Cerebellar cortex (tissue), 1 donor: ENCODE data around the gene NME9.
"Not testable (repeated sequence)": the region's sequence is repeated elsewhere in the genome, so short reads cannot be mapped to it uniquely, and the experiment has no call there.

Experiments
- DNase-seq: peaks from one replicate; pipeline ENCODE4 v3.0.0-alpha.2; 2015; ENCODE audit warnings: low spot score

NME9 gene

DNA sequence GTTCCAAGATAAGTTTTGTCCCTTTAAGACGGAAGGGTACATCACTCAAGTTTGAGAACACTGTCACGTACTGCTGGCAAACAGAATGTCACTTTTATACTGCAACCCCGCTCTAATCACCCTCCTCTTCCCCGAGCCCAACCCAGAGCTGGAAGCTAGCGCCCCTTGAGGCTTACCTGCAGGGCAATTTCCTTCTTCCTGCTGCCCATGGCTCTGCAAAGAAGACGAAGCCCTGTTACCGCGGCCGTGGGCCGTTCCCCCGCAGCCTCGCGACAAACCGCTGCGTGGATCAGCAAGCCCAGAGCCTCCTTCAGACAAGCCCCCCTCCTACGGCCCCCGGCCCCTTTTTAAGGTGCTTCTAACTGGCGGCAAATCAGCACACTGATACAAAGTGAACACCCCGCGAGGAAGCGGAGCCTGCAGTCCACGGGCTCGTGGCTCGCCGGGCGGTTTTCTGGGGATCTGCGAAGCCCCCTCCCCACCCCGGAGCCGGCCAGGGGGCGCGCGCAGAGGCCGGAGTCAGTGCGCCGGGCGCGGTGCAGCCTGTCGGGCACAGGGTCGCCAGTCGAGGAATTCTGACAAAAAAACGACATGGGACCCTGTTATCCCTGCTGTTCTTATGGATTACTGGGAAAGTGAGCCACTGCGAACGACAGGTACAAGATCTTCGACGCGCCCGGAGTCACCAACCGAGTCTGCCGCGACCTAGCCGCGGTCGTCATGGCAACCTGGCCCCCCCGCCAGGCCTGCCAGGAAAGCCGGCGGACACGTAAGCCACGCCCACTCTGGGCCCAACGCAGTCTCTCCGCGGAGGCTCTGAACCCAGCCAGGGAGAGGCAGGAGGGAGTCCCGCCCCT is at the start of gene NME9:
NME9 (minus strand) TSS at position 725 of the 857 bp plus-strand sequence; CDS start at position 209, 516 bp downstream.
- peak; percentile 97 for DNase-seq

DNA sequence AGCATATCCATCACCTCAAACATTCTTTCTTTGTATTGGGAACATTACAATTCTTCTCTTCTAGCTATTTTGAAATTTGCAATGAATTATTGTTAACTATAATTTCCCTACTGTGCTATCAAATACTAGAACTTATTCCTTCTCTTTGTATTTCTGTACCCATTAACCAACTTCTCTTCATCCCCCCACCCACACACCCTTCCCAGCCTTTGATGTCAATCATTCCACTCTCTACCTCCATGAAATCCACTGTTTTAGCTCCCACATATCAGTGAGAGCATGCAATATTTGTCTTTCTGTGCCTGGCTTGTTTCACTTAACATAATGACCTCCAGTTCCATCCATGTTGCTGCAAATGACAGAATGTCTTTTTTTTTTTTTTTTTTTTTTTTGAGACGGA is 49.3 kb upstream of the NME9 start:
- no peak for DNase-seq

GRCh38 chr3:138378331-138378730 is 48.7 kb upstream of the NME9 start:
- DNase-seq: no peak

GRCh38 chr3:138377804-138378203 is 48.2 kb upstream of the NME9 start:
- no peak for DNase-seq

- DNase-seq: not testable (repeated sequence)
These were observed 47.6 kb upstream of the NME9 start for GRCh38 chr3:138377212-138377611.

GRCh38 chr3:138376663-138377062 is 47.0 kb upstream of the NME9 start:
- DNase-seq: no peak

DNA sequence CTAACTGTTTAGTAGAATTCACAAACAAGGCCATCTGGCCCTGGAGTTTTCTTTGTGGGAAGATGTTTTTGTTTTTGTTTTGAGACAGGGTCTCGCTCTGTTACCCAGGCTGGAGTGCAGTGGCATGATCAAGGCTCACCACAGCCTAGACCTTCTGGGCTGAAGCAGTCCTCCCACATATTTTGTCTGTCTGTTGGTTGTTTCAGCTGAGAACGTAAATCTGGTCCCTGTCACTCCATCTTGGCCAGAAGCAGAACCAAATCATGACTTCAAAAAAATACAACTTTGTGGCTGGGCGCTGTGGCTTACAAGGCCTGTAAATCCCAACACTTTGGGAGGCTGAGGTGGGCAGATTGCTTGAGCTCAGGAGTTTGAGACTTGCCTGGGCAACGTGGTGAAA is 45.8 kb upstream of the NME9 start:
- DNase-seq: no peak

- DNase-seq: no peak
These were observed 45.0 kb upstream of the NME9 start for GRCh38 chr3:138374573-138375134.

- DNase-seq: no peak
These were observed 44.1 kb upstream of the NME9 start for GRCh38 chr3:138373736-138374094.

- DNase-seq: no peak
These were observed 43.6 kb upstream of the NME9 start for GRCh38 chr3:138373087-138373735.

DNA sequence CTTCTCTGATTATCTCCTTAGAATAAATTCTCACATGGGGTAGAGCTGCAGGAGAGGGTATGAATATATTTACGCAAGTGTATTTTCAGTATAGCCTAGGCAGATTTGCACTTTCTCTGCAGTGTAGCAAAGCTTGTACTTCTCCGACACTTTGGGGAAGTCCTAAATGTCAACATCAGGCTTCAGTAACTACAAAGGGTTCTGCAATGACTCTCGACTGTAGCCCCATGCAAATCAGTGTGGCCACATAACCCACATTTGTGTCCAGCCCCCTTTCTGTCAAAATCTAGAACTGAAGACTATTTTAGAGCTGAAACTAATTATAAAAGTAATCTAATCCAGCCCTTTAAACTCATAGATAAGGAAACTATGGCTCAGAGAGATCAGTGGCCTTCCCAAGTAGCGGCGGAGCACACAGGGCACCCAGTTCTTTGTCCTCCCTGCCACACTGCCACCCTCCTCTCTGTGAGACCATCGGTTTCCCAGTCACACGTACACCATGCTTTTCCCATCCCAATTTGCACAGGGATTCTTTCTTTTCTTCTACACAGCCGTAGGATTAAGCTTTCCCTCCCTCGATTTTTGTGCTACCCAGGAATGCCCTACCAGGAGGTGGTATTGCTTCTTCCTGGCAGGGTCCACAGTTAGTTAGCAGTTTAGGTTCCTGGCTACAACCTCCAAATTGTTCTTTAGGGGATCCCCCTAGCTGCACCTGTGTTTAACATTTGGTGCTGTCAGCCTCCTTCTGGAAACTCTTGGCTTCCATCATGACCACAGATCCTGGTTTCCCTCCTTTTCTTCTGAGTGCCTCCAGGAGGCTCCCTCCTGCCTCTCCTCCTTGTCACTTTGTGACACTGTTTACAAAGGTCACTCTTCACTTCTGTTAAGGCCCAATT is 41.7 kb upstream of the NME9 start:
- DNase-seq: no peak

- DNase-seq: no peak
These were observed 40.7 kb upstream of the NME9 start for GRCh38 chr3:138370321-138370720.

GRCh38 chr3:138369151-138369900 is 39.7 kb upstream of the NME9 start:
- no peak for DNase-seq

GRCh38 chr3:138367911-138368310 is 38.3 kb upstream of the NME9 start:
- no peak for DNase-seq

DNA sequence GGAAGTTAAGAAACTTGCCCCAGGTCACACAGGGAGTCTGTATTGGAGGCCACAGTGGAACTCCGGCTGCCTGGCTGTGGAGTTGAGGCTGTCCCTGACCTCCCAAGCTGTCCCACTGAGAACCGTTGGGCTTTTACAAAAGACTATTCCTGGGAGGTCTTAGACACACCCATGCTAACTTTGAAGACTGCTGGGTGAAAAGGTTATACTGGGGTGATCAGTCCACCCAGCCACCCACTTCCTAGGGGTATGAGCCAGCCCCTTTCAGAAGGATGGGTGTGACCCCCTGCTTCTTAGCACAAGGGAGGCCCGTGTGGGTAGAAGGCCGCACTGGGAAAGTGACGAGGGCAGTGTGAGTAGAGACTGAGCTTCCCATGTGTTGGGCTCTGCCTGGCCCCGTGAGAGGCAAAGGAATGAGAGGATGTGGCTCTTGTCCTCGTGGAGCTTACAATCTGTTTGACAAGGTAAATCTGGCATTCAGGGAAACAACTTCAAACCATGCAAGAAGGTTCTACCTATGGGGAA is 37.7 kb upstream of the NME9 start:
- no peak for DNase-seq

DNA sequence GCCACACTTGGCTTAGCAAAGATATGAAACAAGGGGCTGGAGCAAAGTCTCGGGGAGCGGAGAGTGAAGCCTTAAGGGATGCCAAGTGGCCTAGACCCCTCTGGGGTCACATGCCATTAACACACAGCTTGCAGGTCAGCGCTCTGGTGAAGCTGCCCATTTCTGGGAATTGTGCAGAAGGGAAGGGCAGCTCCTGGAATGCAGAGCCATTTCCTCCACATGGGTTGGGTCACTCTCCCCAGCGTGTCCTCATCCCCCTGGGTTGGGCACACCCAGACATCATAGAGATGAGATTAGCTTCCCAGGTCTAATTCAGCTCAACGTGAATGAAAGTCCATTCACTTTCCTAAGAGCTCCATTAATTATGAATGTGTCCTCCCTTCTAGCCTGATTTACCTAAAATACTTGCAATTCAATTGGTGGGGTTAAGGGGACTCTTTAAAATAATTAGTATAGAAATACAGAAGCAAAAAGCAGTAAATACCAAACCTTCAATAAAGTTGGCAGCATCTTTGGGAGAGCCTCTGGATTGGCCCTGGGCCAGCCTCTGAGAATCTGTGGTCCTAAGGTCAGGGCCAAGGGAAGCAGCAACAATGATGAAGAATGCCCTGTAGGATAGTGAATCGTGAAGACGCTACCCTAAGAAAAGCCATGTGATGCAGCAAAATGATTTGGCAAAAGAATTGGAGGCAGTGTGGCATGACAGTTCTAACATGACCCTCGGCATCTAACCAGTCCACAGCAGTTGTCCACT is 36.5 kb upstream of the NME9 start:
- no peak for DNase-seq

DNA sequence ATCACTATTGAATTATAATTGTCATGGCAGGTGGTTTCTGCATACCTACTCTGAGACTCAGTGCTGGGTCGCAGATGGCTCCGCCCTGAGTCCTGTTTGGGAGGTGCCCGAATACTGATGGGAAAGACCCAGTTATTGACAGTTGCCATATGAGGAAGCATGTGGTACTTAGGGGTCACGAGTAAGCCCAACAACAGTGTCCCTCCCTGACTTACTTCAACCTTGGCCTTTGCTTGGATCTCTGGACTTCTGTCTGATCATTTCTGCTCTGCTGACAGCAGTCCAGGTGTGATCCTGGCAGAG is 35.6 kb upstream of the NME9 start:
- DNase-seq: no peak

- no peak for DNase-seq
These were observed 35.0 kb upstream of the NME9 start for GRCh38 chr3:138364356-138365252.

DNA sequence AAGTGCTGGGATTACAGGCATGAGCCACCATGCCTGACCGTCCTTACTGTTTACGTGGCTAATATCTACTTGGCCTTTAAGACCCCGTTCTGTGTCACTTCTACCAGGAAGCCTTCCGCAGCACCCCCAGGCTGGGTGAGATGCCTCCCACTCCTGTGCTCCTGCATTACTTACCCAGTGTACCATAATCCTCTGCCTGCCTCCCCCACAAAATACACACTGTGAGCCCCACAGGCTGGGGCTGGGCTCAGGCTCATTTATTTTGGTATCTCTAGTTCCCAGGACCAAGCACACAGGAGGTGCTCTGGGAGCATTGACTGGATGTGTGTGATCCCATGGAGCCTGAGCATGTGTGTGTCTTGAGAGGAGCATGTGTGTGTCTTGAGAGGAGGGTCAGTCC is 33.7 kb upstream of the NME9 start:
- no peak for DNase-seq

DNA sequence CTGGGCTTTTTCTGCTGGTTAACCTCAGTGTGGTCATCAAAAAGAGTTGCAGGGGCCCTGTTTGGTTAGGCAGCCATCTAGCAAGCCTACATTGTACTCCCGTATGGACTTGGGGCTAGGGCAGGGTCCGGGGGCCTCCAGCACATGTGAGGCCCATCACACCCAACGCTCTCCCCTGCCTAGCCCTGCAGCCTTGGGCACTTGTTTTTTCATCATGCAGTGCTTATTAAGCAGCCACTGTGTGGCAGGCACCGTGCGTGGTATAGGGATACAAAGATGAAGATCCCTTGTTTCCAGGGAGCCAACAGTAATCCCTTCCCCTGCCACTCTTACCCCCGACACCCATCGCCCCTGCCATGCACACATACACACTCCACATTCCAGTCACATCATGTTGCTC is 32.9 kb upstream of the NME9 start:
- DNase-seq: no peak
